PC-3 (cell line): ENCODE results near the gene MYH13. TPM values are rescaled to one million over a fixed set of nuclear protein-coding genes. Genes with fewer than 3 reads are reported as not detected.

ENCODE experiments used
- ATAC-seq: fragments of 200-7000 bp; cut with Tn5 transposase; 2 replicates; pipeline ENCODE4 v1.9.1; 2020; ENCODE audit warnings: mild to moderate bottlenecking, moderate library complexity
- BruUV-seq: library from RNA; stranded (reverse); fragments of 400-500 nt; replicated peaks from 2 replicates; lab custom pipeline; 2021; lab: Mats Ljungman, UMichigan
- CTCF ChIA-PET: fragments of 300-600 bp; sonication (Branson Sonifier 250); formaldehyde crosslinking; loops from one replicate; lab custom pipeline; 2022; ENCODE audit warnings: antibody characterized with exemption; lab: Charles Lee
- POLR2A ChIA-PET: fragments of 300-600 bp; sonication (Branson Sonifier 250); formaldehyde crosslinking; loops from one replicate; lab custom pipeline; 2022; ENCODE audit warnings: antibody characterized with exemption; ENCODE audit not compliant: unreplicated experiment; lab: Charles Lee
- DNase-seq: peaks from one replicate; pipeline ENCODE4 v3.0.0-alpha.2; 2015
- H2AFZ ChIP-seq: fragments of 300-600 bp; sonication (generic); 2 replicates; pipeline ENCODE4 v1.6.0; 2016; ENCODE audit warnings: antibody characterized with exemption, low read length
- H3F3A ChIP-seq: fragments of 300-600 bp; sonication (generic); one replicate; pipeline ENCODE4 v1.6.0; 2017; ENCODE audit warnings: antibody characterized with exemption, low read length, control low read depth, mild to moderate bottlenecking; ENCODE audit not compliant: unreplicated experiment
- H3K27ac ChIP-seq: fragments of 300-600 bp; sonication (generic); 2 replicates; pipeline ENCODE4 v1.5.1; 2016; ENCODE audit warnings: mild to moderate bottlenecking, low read length
- H3K27me3 ChIP-seq: fragments of 300-600 bp; sonication (generic); 2 replicates; pipeline ENCODE4 v1.6.1; 2016; ENCODE audit warnings: low read length, mixed read lengths
- H3K36me3 ChIP-seq: fragments of 300-600 bp; sonication (generic); 2 replicates; pipeline ENCODE4 v1.6.1; 2016; ENCODE audit warnings: low read depth, mixed run types, low read length, mixed read lengths
- H3K4me1 ChIP-seq: fragments of 300-600 bp; sonication (generic); 2 replicates; pipeline ENCODE4 v1.5.1; 2016; ENCODE audit warnings: low read length; ENCODE audit not compliant: insufficient read depth
- H3K4me2 ChIP-seq: fragments of 300-600 bp; sonication (generic); 2 replicates; pipeline ENCODE4 v1.6.0; 2016; ENCODE audit warnings: low read length
- H3K4me3 ChIP-seq: fragments of 300-600 bp; sonication (generic); 2 replicates; pipeline ENCODE4 v1.5.1; 2016; ENCODE audit warnings: mild to moderate bottlenecking, low read length, mixed read lengths
- H3K79me2 ChIP-seq: fragments of 300-600 bp; sonication (generic); 2 replicates; pipeline ENCODE4 v1.6.1; 2017; ENCODE audit warnings: low read length, mixed read lengths
- H3K9ac ChIP-seq: fragments of 300-600 bp; sonication (generic); 2 replicates; pipeline ENCODE4 v1.6.0; 2016; ENCODE audit warnings: mild to moderate bottlenecking, low read length
- H3K9me2 ChIP-seq: fragments of 300-600 bp; sonication (generic); replicated peaks from 2 replicates; pipeline ENCODE4 v1.6.1; 2016; ENCODE audit warnings: mixed run types, low read length, mixed read lengths
- H3K9me3 ChIP-seq: fragments of 300-600 bp; sonication (generic); 2 replicates; pipeline ENCODE4 v1.6.1; 2016; ENCODE audit warnings: low read length, mixed read lengths
- H4K20me1 ChIP-seq: fragments of 300-600 bp; sonication (generic); 2 replicates; pipeline ENCODE4 v1.6.1; 2016; ENCODE audit warnings: low read length, mixed read lengths
- CTCF ChIP-seq: fragments of 300-600 bp; sonication (generic); conservative IDR thresholded peaks from 2 replicates; pipeline ENCODE4 v1.5.1; 2017; ENCODE audit warnings: antibody characterized with exemption, low read depth, mild to moderate bottlenecking, low read length
- EZH2 ChIP-seq: fragments of 300-600 bp; sonication (generic); IDR thresholded peaks from one replicate; pipeline ENCODE4 v1.6.1; 2017; ENCODE audit warnings: antibody characterized with exemption, mild to moderate bottlenecking, low read length; ENCODE audit not compliant: unreplicated experiment
- EZH2phosphoT487 ChIP-seq: fragments of 300-600 bp; sonication (generic); IDR thresholded peaks from 2 replicates; pipeline ENCODE4 v1.6.1; 2018; ENCODE audit warnings: mild to moderate bottlenecking, antibody characterized with exemption, low read length, borderline replicate concordance
- intact Hi-C: fragments of 100-400 bp; cut with micrococcal nuclease; formaldehyde crosslinking; loops from 2 replicates; pipeline ENCODE4 v1.9.0; 2023
- total RNA-seq: library from RNA; depleted of rRNA; stranded (reverse); fragments of >200 nt; gene quantifications from 2 replicates; pipeline ENCODE4 v1.2.3, GENCODE V29; 2014

Gene MYH13
- total RNA-seq, 1 experiment from 2014 or later = not detected

DNA sequence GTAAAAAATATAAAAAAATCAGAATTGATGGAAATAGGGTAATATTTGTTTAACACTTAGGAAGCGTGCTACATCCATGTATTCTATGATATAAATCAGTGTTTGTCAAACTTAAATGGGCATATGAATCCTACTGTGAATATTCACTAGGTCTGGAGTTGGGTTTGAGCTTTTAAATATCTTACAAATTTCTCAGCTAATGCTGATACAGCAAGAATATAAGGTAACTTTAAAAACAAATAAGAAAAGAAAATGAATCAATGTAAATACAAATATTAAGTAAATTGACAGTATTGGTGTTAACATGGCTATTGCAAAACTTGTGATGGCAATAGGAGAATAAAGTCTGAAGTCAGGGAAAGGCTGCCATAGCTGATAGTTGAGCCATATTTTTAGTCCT is 3.6 kb downstream of the MYH13 start:
- TF ChIP-seq CTCF (no peak), EZH2 (no peak), EZH2phosphoT487 (no peak)
- Histone ChIP-seq H3K9ac (no peak overlapping the region), H3F3A (no peaks in the 10 kb centered on the region), H3K9me2 (no peaks in the 10 kb centered on the region), H3K9me3 (no peaks in the 10 kb centered on the region), H3K27me3 (no peaks in the 10 kb centered on the region), H3K4me2 (no peak overlapping the region), H2AFZ (no peak overlapping the region), H3K4me1 (no peaks in the 10 kb centered on the region), H3K4me3 (no peak overlapping the region), H3K79me2 (no peaks in the 10 kb centered on the region), H4K20me1 (no peaks in the 10 kb centered on the region), H3K27ac (no peak overlapping the region), H3K36me3 (no peaks in the 10 kb centered on the region)
- DNase-seq (no peak), ATAC-seq (no peak)
- BruUV-seq = no TSS peak
- POLR2A ChIA-PET = no interaction called here
- intact Hi-C loops = no loop called here
- CTCF ChIA-PET = no interaction called here

- ChIA-PET POLR2A (no interaction called here), CTCF (no interaction called here)
- H3K9ac ChIP-seq = no peak overlapping the region
- intact Hi-C loops = no loop called here
- ATAC-seq (no peak), DNase-seq (no peak)
- no peaks in the 10 kb centered on the region for H3K9me2 ChIP-seq
- H3K36me3 ChIP-seq = no peaks in the 10 kb centered on the region
- H3K4me3 ChIP-seq = no peak overlapping the region
- H3K4me2 ChIP-seq = no peak overlapping the region
- H3K27ac ChIP-seq = no peak overlapping the region
- H3K27me3 ChIP-seq = peaks cover 5% of the 10 kb centered on the region; the same call in 1 of the 2 replicates
- BruUV-seq = no TSS peak
- no peaks in the 10 kb centered on the region for H3K4me1 ChIP-seq
- H3F3A ChIP-seq = no peaks in the 10 kb centered on the region
- no peaks in the 10 kb centered on the region for H3K79me2 ChIP-seq
- H4K20me1 ChIP-seq = no peaks in the 10 kb centered on the region
- H3K9me3 ChIP-seq = no peaks in the 10 kb centered on the region
- no peak overlapping the region for H2AFZ ChIP-seq
- TF ChIP-seq CTCF = no peak
- no peak for TF ChIP-seq EZH2
- no peak for TF ChIP-seq EZH2phosphoT487
Measured at GRCh38 chr17:10368561-10368960, 4.2 kb downstream of the MYH13 start.

- Histone ChIP-seq H3K4me2 (no peak overlapping the region), H3K36me3 (no peaks in the 10 kb centered on the region), H3K4me1 (no peaks in the 10 kb centered on the region), H3K9ac (no peak overlapping the region), H3K4me3 (no peak overlapping the region), H3K9me2 (no peaks in the 10 kb centered on the region), H3K79me2 (no peaks in the 10 kb centered on the region), H3K9me3 (no peaks in the 10 kb centered on the region), H3F3A (no peaks in the 10 kb centered on the region), H2AFZ (no peak overlapping the region), H3K27me3 (peaks cover 6% of the 10 kb centered on the region; the same call in 1 of the 2 replicates), H3K27ac (no peak overlapping the region), H4K20me1 (no peaks in the 10 kb centered on the region)
- intact Hi-C loops = no loop called here
- CTCF ChIA-PET = no interaction called here
- DNase-seq = no peak
- POLR2A ChIA-PET = no interaction called here
- BruUV-seq = no TSS peak
- ATAC-seq = no peak
- no peak for TF ChIP-seq EZH2
- no peak for TF ChIP-seq CTCF
- no peak for TF ChIP-seq EZH2phosphoT487
Measured at GRCh38 chr17:10360578-10360977, 12.2 kb downstream of the MYH13 start.
